NCI-H2081 treated with DMSO at 0.1 percent for 48 hours (cell line): Measurements from ENCODE around the gene RS1.

ENCODE experiments used
- DNase-seq: peaks from one replicate; lab custom pipeline; 2025; lab: John Stamatoyannopoulos, UW

The RS1 gene

DNA sequence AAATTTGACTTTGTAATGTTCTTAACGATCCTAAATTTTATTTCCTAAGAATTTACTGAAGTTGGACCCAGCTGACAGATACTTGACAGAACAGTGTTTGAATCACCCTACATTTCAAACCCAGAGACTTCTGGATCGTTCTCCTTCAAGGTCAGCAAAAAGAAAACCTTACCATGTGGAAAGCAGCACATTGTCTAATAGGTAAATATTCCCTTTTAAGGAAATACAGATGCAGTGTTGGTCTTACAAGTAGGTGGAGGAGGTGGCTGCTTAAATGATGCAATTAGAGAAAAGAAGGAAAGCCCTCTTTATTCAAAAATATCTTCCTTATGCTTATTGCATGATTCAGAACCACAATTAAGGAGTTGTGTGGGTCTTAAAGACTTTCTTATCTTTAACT is 73.5 kb downstream of the RS1 start:
- no peak for DNase-seq

DNA sequence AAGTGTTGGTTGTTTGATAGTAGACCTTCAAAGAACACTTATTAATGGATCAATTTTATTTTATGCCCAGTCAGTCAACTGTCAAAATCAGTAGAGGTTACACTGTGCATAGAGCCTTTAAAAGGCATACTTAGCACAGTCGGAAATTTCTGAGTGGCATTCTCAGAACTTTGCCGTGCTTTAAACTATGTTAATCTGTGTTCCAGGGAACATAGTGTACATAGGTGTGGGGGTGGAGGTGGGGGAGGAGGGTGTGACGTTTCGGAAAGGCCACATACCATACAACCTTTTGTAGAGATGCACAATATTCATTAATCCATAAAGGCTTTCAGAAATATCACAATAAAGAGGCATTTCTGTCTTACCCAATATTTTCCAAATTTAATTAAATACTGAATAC is 75.8 kb downstream of the RS1 start:
- DNase-seq, result no peak

DNA sequence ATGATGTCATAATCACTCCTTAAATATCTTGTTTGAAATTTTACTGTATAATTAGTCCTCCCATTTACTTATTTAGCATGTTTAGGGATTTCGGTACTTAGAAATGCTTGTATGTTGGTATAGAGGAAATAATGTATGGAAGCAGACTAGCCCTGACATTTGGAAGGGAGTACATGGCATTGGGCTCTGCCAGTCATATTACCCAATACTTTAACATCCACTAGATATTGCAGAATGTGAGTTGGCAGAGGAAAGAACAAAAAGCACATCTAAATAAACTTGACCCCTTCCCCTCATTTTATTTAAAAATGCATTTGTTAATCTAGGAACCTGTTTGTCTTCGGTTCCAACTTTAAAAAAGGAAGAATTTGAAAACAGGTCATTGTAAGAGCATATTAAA is 77.8 kb downstream of the RS1 start:
- no peak for DNase-seq

DNA sequence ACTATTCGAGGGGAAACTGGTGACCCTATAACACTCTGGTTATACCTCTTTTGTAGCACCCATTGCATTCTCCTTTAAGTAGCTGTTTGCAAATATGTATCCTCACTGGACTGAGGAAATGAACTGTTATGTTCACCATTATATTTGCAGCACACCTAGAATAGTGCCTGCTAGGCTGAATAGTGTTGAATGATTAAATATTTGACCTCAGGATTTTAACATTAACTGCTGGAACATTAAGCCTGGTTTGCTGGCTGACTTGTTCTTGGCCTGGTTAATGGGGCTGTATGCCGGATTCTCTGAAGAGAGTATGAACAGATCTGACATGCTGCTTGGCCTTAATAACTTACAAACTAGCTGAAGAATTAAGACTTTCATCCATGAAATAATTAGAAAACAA is 80.1 kb downstream of the RS1 start:
- no peak for DNase-seq
